HG03097 (cell line): ENCODE measurements around the gene UBTF.
"Not testable (repeated sequence)": the region's sequence is repeated elsewhere in the genome, so short reads cannot be mapped to it uniquely, and the experiment has no call there.

Experiments used
- ATAC-seq: cut with Tn5 transposase; IDR thresholded peaks from one replicate; pipeline ENCODE4 v1.9.1; 2021; ENCODE audit not compliant: unreplicated experiment, low FRiP score

UBTF gene

GRCh38 chr17:44247876-44248736, 28.6 kb upstream of the UBTF start:
- no peak for ATAC-seq

GRCh38 chr17:44247440-44247841, 28.0 kb upstream of the UBTF start:
- no peak for ATAC-seq

GRCh38 chr17:44241106-44241624, 21.7 kb upstream of the UBTF start:
- no peak for ATAC-seq

- not testable (repeated sequence) for ATAC-seq
These were observed 18.4 kb upstream of the UBTF start for GRCh38 chr17:44237886-44238285.

- ATAC-seq = no peak
These were observed 17.0 kb upstream of the UBTF start for GRCh38 chr17:44236444-44236991.

- no peak for ATAC-seq
These were observed 16.1 kb upstream of the UBTF start for GRCh38 chr17:44235583-44235936.

GRCh38 chr17:44233582-44233981, 14.1 kb upstream of the UBTF start:
- ATAC-seq = no peak

- ATAC-seq = no peak
These were observed 12.6 kb upstream of the UBTF start for GRCh38 chr17:44232061-44232460.

GRCh38 chr17:44230140-44230539, 10.7 kb upstream of the UBTF start:
- no peak for ATAC-seq

GRCh38 chr17:44229090-44229489, 9.6 kb upstream of the UBTF start:
- ATAC-seq = no peak

- no peak for ATAC-seq
These were observed 4.1 kb upstream of the UBTF start for GRCh38 chr17:44223541-44224071.

GRCh38 chr17:44222112-44222869, 2.8 kb upstream of the UBTF start:
- no peak for ATAC-seq

GRCh38 chr17:44221862-44222111, 2.3 kb upstream of the UBTF start:
- ATAC-seq = no peak

- no peak for ATAC-seq
These were observed 1.8 kb upstream of the UBTF start for GRCh38 chr17:44221084-44221861.

GRCh38 chr17:44220213-44221083, 973 bp upstream of the UBTF start:
- no peak for ATAC-seq

GRCh38 chr17:44219108-44219615, 313 bp downstream of the UBTF start:
- ATAC-seq = peak; percentile 26

GRCh38 chr17:44218344-44219107, 949 bp downstream of the UBTF start:
- ATAC-seq = peak; percentile 40

- no peak for ATAC-seq
These were observed 1.6 kb downstream of the UBTF start for GRCh38 chr17:44217738-44218343.
